H1 (cell line): ENCODE data around the gene RHBDF2. TPM values are rescaled to one million over a fixed set of nuclear protein-coding genes. Genes with fewer than 3 reads are reported as not detected.

Experiments used
- CTCF ChIA-PET: fragments of 300-600 bp; sonication (Branson Sonifier 250); formaldehyde crosslinking; loops from one replicate; lab custom pipeline; 2021; ENCODE audit not compliant: partially characterized antibody; lab: Charles Lee
- POLR2A ChIA-PET: fragments of 300-600 bp; sonication (Branson Sonifier 250); formaldehyde crosslinking; loops from one replicate; lab custom pipeline; 2021; ENCODE audit warnings: inconsistent platforms; ENCODE audit not compliant: partially characterized antibody; lab: Charles Lee
- DNase-seq, 2 experiments: peaks; one replicate each; pipeline versions ENCODE4 v3.0.0 to v3.0.0-alpha.2; 2010 to 2022; ENCODE audit warnings: low spot score in 2 of 2, low read depth in 1 of 2, mixed read lengths in 1 of 2
- FAIRE-seq: peaks from 2 replicates; lab custom pipeline; 2011; peaks lifted over from hg19 to GRCh38; lab: Jason Lieb, UNC
- H2AFZ ChIP-seq: 2 replicates; pipeline ENCODE4 v1.8.1; 2012; ENCODE audit warnings: low read length, inconsistent platforms
- H2AK5ac ChIP-seq: 2 replicates; pipeline ENCODE4 v1.6.1; 2013; ENCODE audit warnings: low read depth, low read length
- H2BK120ac ChIP-seq: replicated peaks from 2 replicates; pipeline ENCODE3; 2013; ENCODE audit warnings: low read depth, low read length, inconsistent platforms
- H2BK12ac ChIP-seq: 2 replicates; pipeline ENCODE4 v1.6.1; 2013; ENCODE audit warnings: low read depth, low read length
- H2BK15ac ChIP-seq: 2 replicates; pipeline ENCODE4 v1.6.1; 2013; ENCODE audit warnings: low read length
- H2BK20ac ChIP-seq: 2 replicates; pipeline ENCODE4 v1.6.1; 2013; ENCODE audit warnings: low read length
- H2BK5ac ChIP-seq: 2 replicates; pipeline ENCODE4 v1.6.1; 2013; ENCODE audit warnings: low read depth, low read length
- H3K14ac ChIP-seq: 2 replicates; pipeline ENCODE4 v1.6.1; 2013; ENCODE audit warnings: inconsistent platforms; ENCODE audit not compliant: insufficient read length
- H3K18ac ChIP-seq: 2 replicates; pipeline ENCODE4 v1.6.1; 2013; ENCODE audit warnings: low read length; ENCODE audit errors: extremely low read depth
- H3K23ac ChIP-seq: 2 replicates; pipeline ENCODE4 v1.6.1; 2013; ENCODE audit warnings: inconsistent platforms; ENCODE audit not compliant: insufficient read length
- H3K23me2 ChIP-seq: 2 replicates; pipeline ENCODE4 v1.6.1; 2013; ENCODE audit warnings: low read depth, low read length
- H3K27ac ChIP-seq: 2 replicates; pipeline ENCODE4 v1.6.1; 2011; ENCODE audit warnings: low read depth, low read length, inconsistent platforms
- H3K27me3 ChIP-seq, 4 experiments: replicated peaks in 1 of 4; 1 replicate in 1 of 4; 2 replicates in 3 of 4; pipeline versions ENCODE4 v1.6.1 to v1.8.1; 2011 to 2013; ENCODE audit warnings: low read length in 3 of 4, mild to moderate bottlenecking in 3 of 4, inconsistent platforms in 2 of 4, mixed read lengths in 2 of 4, moderate library complexity in 1 of 4; ENCODE audit not compliant: control insufficient read depth in 3 of 4, insufficient read depth in 3 of 4; ENCODE audit errors: extremely low read depth in 1 of 4
- H3K36me3 ChIP-seq, 4 experiments: 2 replicates each; pipeline versions ENCODE4 v1.6.1 to v1.8.1; 2011 to 2013; ENCODE audit warnings: mild to moderate bottlenecking in 4 of 4, low read length in 3 of 4, moderate library complexity in 2 of 4, control low read depth in 1 of 4, inconsistent platforms in 1 of 4; ENCODE audit not compliant: insufficient read depth in 4 of 4, control insufficient read depth in 2 of 4
- H3K4ac ChIP-seq: replicated peaks from 2 replicates; pipeline ENCODE3; 2013; ENCODE audit warnings: low read length, low read depth, mixed read lengths, inconsistent platforms; ENCODE audit not compliant: insufficient read length
- H3K4me1 ChIP-seq, 4 experiments: replicated peaks in 1 of 4; 1 replicate in 1 of 4; 2 replicates in 3 of 4; pipeline versions ENCODE4 v1.6.1 to v1.8.1; 2011 to 2013; ENCODE audit warnings: low read length in 3 of 4, inconsistent platforms in 2 of 4, mixed read lengths in 1 of 4; ENCODE audit not compliant: insufficient read depth in 4 of 4, control insufficient read depth in 3 of 4
- H3K4me2 ChIP-seq, 2 experiments: 2 replicates each; pipeline versions ENCODE4 v1.6.1 to v1.8.1; 2011 to 2013; ENCODE audit warnings: low read depth in 2 of 2, low read length in 2 of 2, control low read depth in 1 of 2, inconsistent platforms in 1 of 2, mild to moderate bottlenecking in 1 of 2; ENCODE audit not compliant: insufficient read depth in 1 of 2
- H3K4me3 ChIP-seq, 4 experiments: fragments of 200-600, 300-600 bp in 1 of 4; sonication (generic), shearing (Covaris generic), sonication (Bioruptor Twin) in 1 of 4; 2 replicates each; pipeline versions ENCODE4 v1.5.1 to v1.8.1; 2011 to 2016; ENCODE audit warnings: low read length in 4 of 4, low read depth in 3 of 4, control low read depth in 2 of 4, inconsistent platforms in 2 of 4, mild to moderate bottlenecking in 2 of 4, mixed read lengths in 1 of 4, moderate library complexity in 1 of 4; ENCODE audit not compliant: insufficient read depth in 2 of 4; ENCODE audit errors: extremely low read depth in 1 of 4
- H3K56ac ChIP-seq: replicated peaks from 2 replicates; pipeline ENCODE3; 2013; ENCODE audit warnings: low read depth, mild to moderate bottlenecking, mixed read lengths, low read length, inconsistent platforms; ENCODE audit not compliant: insufficient read length
- H3K79me1 ChIP-seq: 2 replicates; pipeline ENCODE4 v1.6.1; 2013; ENCODE audit warnings: low read depth, low read length, control low read depth
- H3K79me2 ChIP-seq, 2 experiments: 2 replicates each; pipeline versions ENCODE4 v1.6.1 to v1.8.1; 2012 to 2013; ENCODE audit warnings: low read length in 2 of 2, mild to moderate bottlenecking in 2 of 2, inconsistent platforms in 1 of 2; ENCODE audit not compliant: insufficient read depth in 2 of 2, control insufficient read depth in 1 of 2
- H3K9ac ChIP-seq, 4 experiments: replicated peaks in 1 of 4; 1 replicate in 1 of 4; 2 replicates in 3 of 4; pipeline versions ENCODE4 v1.6.1 to v1.8.1; 2011 to 2013; ENCODE audit warnings: low read depth in 3 of 4, low read length in 3 of 4, control low read depth in 2 of 4, mild to moderate bottlenecking in 2 of 4, moderate library complexity in 2 of 4, inconsistent platforms in 1 of 4; ENCODE audit errors: extremely low read depth in 1 of 4
- H3K9me3 ChIP-seq, 2 experiments: 2 replicates each; pipeline versions ENCODE4 v1.6.1 to v1.8.1; 2012 to 2013; ENCODE audit warnings: mild to moderate bottlenecking in 2 of 2, moderate library complexity in 2 of 2, control low read depth in 1 of 2, inconsistent platforms in 1 of 2, low read depth in 1 of 2, low read length in 1 of 2, mixed read lengths in 1 of 2; ENCODE audit not compliant: insufficient read depth in 2 of 2
- H4K20me1 ChIP-seq, 2 experiments: replicated peaks in 1 of 2; 2 replicates each; pipeline versions ENCODE3 to v1.8.1; 2011 to 2013; ENCODE audit warnings: inconsistent platforms in 2 of 2, low read length in 2 of 2, mild to moderate bottlenecking in 1 of 2; ENCODE audit not compliant: insufficient read depth in 2 of 2, control insufficient read depth in 1 of 2
- H4K5ac ChIP-seq: 2 replicates; pipeline ENCODE4 v1.6.1; 2013; ENCODE audit warnings: low read length, low read depth, mixed read lengths, inconsistent platforms; ENCODE audit not compliant: insufficient read length
- H4K8ac ChIP-seq: 2 replicates; pipeline ENCODE4 v1.8.0; 2013; ENCODE audit warnings: mild to moderate bottlenecking, moderate library complexity, low read length, inconsistent platforms; ENCODE audit not compliant: insufficient read depth; ENCODE audit errors: extremely low read depth
- H4K91ac ChIP-seq: replicated peaks from 2 replicates; pipeline ENCODE3; 2013; ENCODE audit warnings: low read length, mixed read lengths, inconsistent platforms; ENCODE audit not compliant: insufficient read length
- BCL11A ChIP-seq, 2 experiments: IDR thresholded peaks; one replicate each; pipeline ENCODE4 v1.6.1; 2011; ENCODE audit warnings: low read depth in 2 of 2, low read length in 2 of 2, mild to moderate bottlenecking in 2 of 2
- JUND ChIP-seq: IDR thresholded peaks from 2 replicates; pipeline ENCODE4 v1.6.1; 2011; ENCODE audit warnings: mild to moderate bottlenecking, improper control_type of control experiment, low read length
- SUZ12 ChIP-seq: fragments of 200-600 bp; sonication (generic); IDR thresholded peaks from 2 replicates; pipeline ENCODE4 v1.6.1; 2012; ENCODE audit warnings: mild to moderate bottlenecking, inconsistent platforms, low read length, moderate library complexity, mixed read lengths
- TCF12 ChIP-seq: IDR thresholded peaks from 2 replicates; pipeline ENCODE4 v1.6.1; 2011; ENCODE audit warnings: low read depth, mild to moderate bottlenecking, low read length
- TEAD4 ChIP-seq: IDR thresholded peaks from 2 replicates; pipeline ENCODE4 v1.6.1; 2012; ENCODE audit warnings: low read depth, low read length, inconsistent platforms, mixed read lengths
- WGBS, 2 experiments: shearing (Covaris generic) in 1 of 2; methylation state at CpG; one replicate each; pipeline versions ENCODE4 v1.1.6 to v1.1.7; 2013 to 2015; ENCODE audit warnings: low lambda C conversion rate in 2 of 2, mixed read lengths in 2 of 2, inconsistent platforms in 1 of 2, low coverage in 1 of 2, missing lambda C conversion rate in 1 of 2; ENCODE audit not compliant: insufficient replicate concordance in 2 of 2, insufficient coverage in 1 of 2, insufficient read length in 1 of 2; ENCODE audit errors: extremely low coverage in 1 of 2, missing lambda C conversion rate in 1 of 2; 5-methylcytosine and 5-hydroxymethylcytosine counted together
- polyA plus RNA-seq, 7 experiments: library from polyadenylated mRNA; depleted of rRNA in 3 of 7; stranded (reverse) in 5 of 7; unstranded in 2 of 7; fragments of >200 nt in 5 of 7; fragments of 200-250 nt in 2 of 7; gene quantifications; 1 replicate in 5 of 7; 2 replicates in 1 of 7; 4 replicates in 1 of 7; pipeline versions ENCODE4 v1.2.1 to v1.2.3, GENCODE V29; 2011 to 2013; ENCODE audit warnings: missing spikeins in 2 of 7, mixed read lengths in 2 of 7
- total RNA-seq: library from RNA; stranded (reverse); fragmentation: NEBNext Ultra II Directional; extraction: Animal tissue kit (Norgen Biotek cat#: 25700); gene quantifications from 2 replicates; pipeline ENCODE4 v1.2.1, GENCODE V29; 2021

The RHBDF2 gene
- total and polyA plus RNA-seq, 2 of the 8 experiments (the other 6 are each of a cell fraction or from before 2014, with no cell fraction given): 21.2 to 25.9 TPM

GRCh38 chr17:76485569-76485968 is 15.7 kb downstream of the RHBDF2 start:
- no peak overlapping the region for H3K4me3 ChIP-seq
- no peaks in the 10 kb centered on the region for H3K79me1 ChIP-seq
- no peaks in the 10 kb centered on the region for H3K4me1 ChIP-seq
- peaks cover 1 to 2% of the 10 kb centered on the region in 2 experiments for H4K20me1 ChIP-seq
- POLR2A ChIA-PET: interaction anchor here (1.0 kb wide), 1 partner anchor 32 kb away, joined by 3 read pairs; no protein-coding TSS in a partner anchor
- no peaks in the 10 kb centered on the region for H3K9me3 ChIP-seq
- no peak overlapping the region for H2BK120ac ChIP-seq
- WGBS, 2 experiments: 81% methylated on average over 10 of the region's 11 CpGs; no CpG with 5 or more reads in 1 of the 2 experiments
- H3K23me2 ChIP-seq: no peaks in the 10 kb centered on the region
- no peak overlapping the region for H2BK15ac ChIP-seq
- no peak for FAIRE-seq
- H3K9ac ChIP-seq: no peak overlapping the region
- H3K56ac ChIP-seq: no peak overlapping the region
- DNase-seq: no peak
- no peaks in the 10 kb centered on the region; a peak in 1 of 8 replicates for H3K36me3 ChIP-seq
- H2AK5ac ChIP-seq: no peak overlapping the region
- H4K91ac ChIP-seq: no peak overlapping the region
- H2BK20ac ChIP-seq: no peak overlapping the region
- H3K4me2 ChIP-seq: no peak overlapping the region
- no peak overlapping the region for H3K23ac ChIP-seq
- CTCF ChIA-PET: interaction anchor here (0.7 to 5.9 kb wide), 12 partner anchors 10 to 131 kb away, joined by 3 to 36 read pairs (median 3); partner anchors contain the start of gene AANAT
- no peak overlapping the region for H3K18ac ChIP-seq
- no peak for TF ChIP-seq TCF12
- no peak for TF ChIP-seq TEAD4
- no peak for TF ChIP-seq SUZ12
- TF ChIP-seq BCL11A (IDR thresholded peaks at IDR 0.05; ENCODE audit: low read depth in 2 of 2, low read length in 2 of 2): no peak
- no peak for TF ChIP-seq JUND
- H3K27ac ChIP-seq: no peak overlapping the region
- H3K4ac ChIP-seq: no peak overlapping the region
- no peak overlapping the region for H4K8ac ChIP-seq
- H2AFZ ChIP-seq: no peak overlapping the region
- H2BK12ac ChIP-seq: no peak overlapping the region
- no peaks in the 10 kb centered on the region for H3K27me3 ChIP-seq
- H2BK5ac ChIP-seq: no peak overlapping the region
- no peak overlapping the region for H4K5ac ChIP-seq
- H3K14ac ChIP-seq: no peak overlapping the region
- H3K79me2 ChIP-seq: no peaks in the 10 kb centered on the region
